Stimulated activated CD8-positive, alpha-beta memory T cell treated with anti-CD3 and anti-CD28 coated beads, Interleukin-15, amount 100 ng/mL, for 1 hour (primary cell): Measurements from ENCODE around the gene C17orf100.

ENCODE experiments used
- DNase-seq: peaks from one replicate; pipeline ENCODE4 v3.0.0-alpha.2; 2020; ENCODE audit warnings: low read depth

The C17orf100 gene

DNA sequence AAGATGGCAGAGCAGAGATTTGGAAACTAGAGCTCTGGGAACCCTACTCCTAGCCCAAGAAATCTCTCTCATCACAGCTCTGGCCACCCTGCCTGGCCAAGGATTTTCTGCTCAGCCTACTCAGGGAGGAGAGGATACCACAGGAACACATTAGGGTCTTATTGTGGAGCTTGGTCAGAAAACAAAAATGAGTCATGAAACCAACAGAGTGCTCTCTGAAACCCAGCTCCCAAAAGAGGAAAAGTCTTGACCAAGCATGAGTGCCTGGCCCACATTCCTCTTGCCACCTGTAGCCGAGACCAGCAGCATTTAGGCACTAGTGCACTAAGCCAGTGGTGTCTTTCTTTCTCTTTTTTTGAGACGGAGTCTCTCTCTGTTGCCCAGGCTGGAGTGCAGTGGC is 43.5 kb downstream of the C17orf100 start:
- DNase-seq: no peak

DNA sequence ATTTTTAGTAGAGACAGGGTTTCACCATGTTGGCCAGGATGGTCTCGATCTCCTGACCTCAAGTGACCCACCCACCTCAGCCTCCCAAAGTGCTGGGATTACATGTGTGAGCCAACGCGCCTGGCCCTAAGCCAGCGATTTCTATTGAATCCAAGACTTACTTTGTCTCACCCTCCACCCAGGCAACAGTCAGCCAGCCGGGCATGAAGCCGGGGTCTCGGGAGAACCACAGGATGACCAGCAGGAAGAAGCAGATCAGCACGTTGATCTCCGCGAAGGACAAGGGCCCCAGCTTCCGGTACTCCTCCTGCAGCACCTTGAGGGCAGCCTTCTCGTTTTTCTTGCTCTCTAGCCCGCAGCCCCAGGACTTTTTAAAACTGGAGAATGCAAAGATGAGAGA is 44.0 kb downstream of the C17orf100 start:
- no peak for DNase-seq

GRCh38 chr17:6696906-6697305 is 45.3 kb downstream of the C17orf100 start:
- DNase-seq: no peak

GRCh38 chr17:6698004-6698403 is 46.4 kb downstream of the C17orf100 start:
- no peak for DNase-seq

DNA sequence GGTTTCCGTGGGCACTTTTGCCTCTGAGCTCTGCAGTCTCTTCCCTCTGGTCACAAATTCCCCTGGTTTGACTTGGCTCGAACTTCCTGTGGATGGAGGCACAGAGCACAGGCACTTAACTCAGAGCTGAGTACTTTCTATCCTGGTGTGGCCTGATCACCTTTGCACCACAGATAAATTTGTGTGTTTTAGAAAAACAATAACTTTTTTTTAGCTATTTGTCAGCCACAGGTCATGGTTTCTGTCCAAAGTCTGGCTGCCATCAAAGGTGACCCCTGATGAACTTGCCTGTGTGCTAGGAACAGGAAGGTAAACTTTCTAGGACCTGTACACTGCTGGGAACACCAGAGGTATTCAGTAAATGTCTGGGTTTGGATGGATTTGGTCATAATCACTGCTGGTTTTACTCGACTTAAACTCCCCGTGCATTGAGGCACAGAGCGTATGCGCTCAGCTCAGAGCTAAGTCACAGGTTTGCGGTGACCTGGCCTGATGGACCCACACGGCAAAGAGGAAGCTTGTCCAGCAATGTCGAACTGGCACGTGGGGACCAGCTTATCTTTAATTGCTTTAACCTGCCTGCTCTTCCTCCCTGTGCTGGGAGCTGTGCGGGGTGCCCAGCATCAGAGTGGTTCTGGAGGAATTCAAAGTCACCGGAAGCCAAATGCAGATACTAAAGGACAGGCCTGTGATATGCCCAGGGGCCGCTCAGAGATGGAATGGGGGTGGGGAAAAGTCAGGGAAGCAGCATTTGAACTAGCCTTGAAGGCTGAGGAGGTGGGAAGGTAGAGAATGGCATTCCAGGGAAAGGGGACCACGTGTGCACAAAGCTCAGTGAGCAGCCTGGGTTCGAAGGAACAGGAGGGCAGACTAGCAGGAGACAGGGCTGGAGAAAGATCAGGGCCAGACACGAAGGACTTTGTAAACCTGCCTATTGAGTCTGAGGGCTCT is 48.7 kb downstream of the C17orf100 start:
- no peak for DNase-seq

DNA sequence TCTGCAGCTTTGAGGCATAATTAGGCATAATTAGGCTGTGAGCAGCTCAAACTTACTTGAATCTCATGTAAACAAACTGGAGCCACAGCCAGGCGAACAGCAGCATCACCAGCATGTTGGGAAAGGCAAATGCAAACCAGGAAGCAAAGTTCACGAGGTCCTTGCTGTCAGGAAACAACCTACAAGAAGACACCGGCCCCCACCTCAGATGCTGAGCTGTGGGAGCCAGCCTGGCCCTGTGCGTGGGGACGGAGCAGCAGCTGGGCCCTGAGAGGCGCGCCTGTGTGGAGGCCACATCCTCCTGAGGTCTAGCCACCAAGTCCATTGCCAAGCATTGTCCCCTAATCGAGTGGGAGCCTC is 49.4 kb downstream of the C17orf100 start:
- DNase-seq: no peak

DNA sequence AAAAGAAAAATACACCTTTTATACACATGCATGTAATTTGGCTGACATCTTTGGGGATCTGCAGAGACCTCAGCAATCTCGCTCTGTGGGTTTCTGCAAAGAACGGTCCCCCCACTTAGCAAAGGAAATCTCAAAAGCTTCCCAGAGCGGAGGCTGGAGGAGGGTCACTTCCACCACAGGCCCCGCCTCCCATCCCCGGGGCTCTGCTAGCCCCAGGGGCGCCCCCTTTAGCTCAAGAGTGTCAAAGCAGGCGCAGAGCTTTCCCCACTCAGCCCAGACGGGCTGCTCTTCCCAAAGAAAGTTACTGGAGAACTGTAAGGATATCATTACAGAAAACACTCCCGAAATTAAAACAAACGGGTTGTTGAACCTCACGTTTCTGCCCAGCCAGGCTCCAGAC is 50.2 kb downstream of the C17orf100 start:
- no peak for DNase-seq

GRCh38 chr17:6702567-6703215 is 51.1 kb downstream of the C17orf100 start:
- DNase-seq: no peak
